GM12864 (cell line): ENCODE data around the gene SPOCK1.

Experiments
- DNase-seq: peaks from one replicate; pipeline ENCODE4 v3.0.0-alpha.2; 2011; ENCODE audit warnings: low read depth
- H3K4me3 ChIP-seq: 2 replicates; pipeline ENCODE4 v1.5.1; 2011; ENCODE audit warnings: mild to moderate bottlenecking, low read depth, low read length, control low read depth
- TF ChIP-seq, protein P1 (sequence below): IDR thresholded peaks from 2 replicates; pipeline ENCODE4 v1.5.1; 2011; ENCODE audit warnings: low read depth, mild to moderate bottlenecking, moderate library complexity, low read length, control low read depth, inconsistent platforms; ENCODE audit errors: missing control alignments

SPOCK1 gene

DNA sequence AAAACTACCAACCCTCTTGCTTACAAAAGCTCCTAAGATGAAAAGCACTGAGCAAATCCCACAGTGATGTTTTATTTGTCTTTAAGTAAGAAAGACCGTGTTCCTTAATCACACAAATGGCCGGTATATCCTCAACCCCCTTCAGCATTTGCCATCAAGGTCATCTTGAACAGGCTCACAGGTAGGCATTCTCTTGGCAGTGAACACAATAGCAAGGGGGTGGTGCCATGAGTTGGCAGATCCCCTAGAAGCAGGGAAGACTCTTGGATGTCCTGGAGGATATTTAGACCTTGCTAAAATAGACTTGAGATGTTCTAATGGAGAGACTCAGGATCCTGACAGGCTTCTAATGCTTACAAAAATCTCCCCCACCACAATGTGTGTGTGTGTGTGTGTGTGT is 323.0 kb downstream of the SPOCK1 start:
- H3K4me3 ChIP-seq: no peak overlapping the region
- TF ChIP-seq, protein P1, sequence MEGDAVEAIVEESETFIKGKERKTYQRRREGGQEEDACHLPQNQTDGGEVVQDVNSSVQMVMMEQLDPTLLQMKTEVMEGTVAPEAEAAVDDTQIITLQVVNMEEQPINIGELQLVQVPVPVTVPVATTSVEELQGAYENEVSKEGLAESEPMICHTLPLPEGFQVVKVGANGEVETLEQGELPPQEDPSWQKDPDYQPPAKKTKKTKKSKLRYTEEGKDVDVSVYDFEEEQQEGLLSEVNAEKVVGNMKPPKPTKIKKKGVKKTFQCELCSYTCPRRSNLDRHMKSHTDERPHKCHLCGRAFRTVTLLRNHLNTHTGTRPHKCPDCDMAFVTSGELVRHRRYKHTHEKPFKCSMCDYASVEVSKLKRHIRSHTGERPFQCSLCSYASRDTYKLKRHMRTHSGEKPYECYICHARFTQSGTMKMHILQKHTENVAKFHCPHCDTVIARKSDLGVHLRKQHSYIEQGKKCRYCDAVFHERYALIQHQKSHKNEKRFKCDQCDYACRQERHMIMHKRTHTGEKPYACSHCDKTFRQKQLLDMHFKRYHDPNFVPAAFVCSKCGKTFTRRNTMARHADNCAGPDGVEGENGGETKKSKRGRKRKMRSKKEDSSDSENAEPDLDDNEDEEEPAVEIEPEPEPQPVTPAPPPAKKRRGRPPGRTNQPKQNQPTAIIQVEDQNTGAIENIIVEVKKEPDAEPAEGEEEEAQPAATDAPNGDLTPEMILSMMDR: no peak

DNA sequence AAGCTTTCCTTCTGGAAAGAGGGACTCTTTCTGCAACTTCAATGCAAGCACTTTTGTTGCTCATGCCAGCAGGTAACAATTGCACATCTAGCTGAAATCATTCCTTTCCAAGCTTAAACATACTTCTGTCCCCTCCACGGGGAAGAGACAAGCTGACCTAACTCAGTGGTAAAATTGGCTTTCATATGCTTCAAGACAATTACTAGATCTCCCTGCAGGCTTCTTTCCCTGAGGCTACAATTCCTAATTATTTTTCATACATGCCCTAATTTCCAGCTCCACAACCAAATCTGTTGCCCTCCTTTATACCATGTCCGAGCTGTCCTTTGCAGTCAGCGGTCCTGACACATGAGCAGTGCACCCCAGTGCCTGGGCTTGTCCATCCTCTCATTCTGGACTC is 324.9 kb downstream of the SPOCK1 start:
- no peak overlapping the region for H3K4me3 ChIP-seq
- no peak for DNase-seq
- TF ChIP-seq, protein P1: no peak

More for the DNA sequence above, 323.0 kb downstream of the SPOCK1 start:
- DNase-seq: no peak

DNA sequence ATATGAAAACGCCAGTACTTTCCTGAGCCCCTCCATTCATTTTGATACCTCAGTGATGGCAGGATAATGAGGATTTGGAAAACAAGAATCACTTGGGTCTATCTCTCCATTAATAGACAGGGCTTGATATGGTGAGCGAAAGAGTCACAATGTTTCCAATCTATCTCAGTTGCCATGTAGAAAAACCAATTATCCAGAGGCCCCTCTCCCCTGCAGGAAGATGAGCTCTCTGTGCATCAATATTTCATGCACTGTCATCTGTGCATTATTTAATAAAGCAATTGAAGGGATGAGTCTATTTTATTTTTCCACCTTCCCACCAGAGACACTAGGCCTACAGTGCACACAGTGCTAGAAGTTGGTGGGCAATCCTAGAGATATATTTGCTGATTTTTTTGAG is 326.9 kb downstream of the SPOCK1 start:
- H3K4me3 ChIP-seq: no peak overlapping the region
- TF ChIP-seq, protein P1: no peak

DNA sequence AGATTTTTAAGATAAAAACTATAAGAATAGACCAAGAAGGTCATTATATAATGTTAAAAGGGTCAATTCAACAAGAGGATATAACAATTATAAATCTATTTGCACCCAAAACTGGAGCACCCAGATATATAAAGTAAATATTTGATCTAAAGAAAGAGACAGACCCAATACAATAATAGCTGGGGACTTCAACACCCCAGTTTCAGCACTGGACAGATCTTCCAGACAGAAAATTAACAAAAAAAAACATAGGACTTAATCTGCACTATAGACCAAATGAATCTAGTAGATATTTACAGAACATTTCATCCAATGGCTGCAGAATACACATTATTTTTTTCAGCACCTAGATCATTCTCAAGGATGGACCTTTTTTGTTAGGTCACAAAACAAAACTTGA is 331.9 kb downstream of the SPOCK1 start:
- TF ChIP-seq, protein P1: no peak
- no peak for DNase-seq
- no peak overlapping the region for H3K4me3 ChIP-seq

More for the DNA sequence above, 326.9 kb downstream of the SPOCK1 start:
- no peak for DNase-seq

DNA sequence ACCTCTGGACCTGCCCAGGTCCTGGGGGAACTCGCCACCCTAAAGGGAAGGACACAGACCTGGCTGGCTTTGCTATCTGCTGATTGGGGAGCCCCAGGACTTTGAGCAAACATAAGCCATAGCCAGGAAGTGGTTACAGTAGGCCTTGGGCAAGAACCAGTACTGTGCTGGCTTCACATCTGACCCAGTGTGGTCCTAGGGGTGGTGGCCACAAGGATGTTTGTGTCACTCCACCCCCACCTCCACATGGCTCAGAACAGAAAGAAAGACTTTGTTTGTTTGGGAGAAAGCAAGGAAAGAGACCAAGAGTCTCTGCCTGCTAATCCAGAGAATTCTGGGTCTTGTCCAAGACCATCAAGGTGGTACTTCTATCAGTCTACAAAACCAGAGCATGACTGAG is 334.2 kb downstream of the SPOCK1 start:
- TF ChIP-seq, protein P1: no peak
- DNase-seq: no peak
- H3K4me3 ChIP-seq: no peak overlapping the region

DNA sequence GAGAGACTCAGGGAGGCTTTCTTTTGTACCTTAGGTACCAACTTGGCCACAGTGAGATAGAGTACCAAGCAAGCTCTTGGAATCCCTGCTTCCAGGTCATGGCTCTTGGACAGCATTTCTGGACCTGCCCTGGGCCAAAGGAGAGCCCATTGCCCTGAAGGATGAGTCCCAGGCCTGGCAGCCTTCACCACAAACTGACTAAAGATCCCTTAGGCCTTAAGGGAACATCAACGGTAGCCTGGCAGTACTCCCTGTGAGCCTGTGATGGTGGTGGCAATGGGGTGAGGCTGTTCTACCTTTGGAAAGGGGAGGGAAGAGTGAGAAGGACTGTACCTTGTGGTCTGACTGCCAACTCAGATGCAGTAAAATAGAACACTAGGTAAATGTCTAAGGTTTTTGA is 334.6 kb downstream of the SPOCK1 start:
- DNase-seq: no peak
- no peak overlapping the region for H3K4me3 ChIP-seq
- TF ChIP-seq, protein P1: no peak

DNA sequence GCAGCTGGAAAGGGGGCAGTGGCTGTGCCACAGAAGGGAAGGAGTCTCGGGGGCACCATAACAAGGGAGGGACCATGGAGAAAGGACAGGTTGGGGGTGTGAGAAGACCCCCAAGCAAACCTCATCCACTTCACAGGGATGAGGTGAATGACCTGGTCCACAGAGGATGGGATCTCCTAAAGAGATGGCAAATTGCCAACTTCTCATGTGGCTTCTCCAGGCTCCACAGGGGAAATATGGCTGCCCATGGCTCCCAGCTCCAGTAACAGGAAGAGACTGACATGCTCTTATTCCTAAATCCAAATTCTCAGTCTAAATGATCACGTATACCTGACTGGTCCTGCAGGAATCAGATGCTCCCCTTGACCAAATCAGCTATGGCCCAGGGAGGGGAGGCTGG is 340.4 kb downstream of the SPOCK1 start:
- no peak for DNase-seq
- H3K4me3 ChIP-seq: no peak overlapping the region
- TF ChIP-seq, protein P1: no peak
